Ovary (tissue), 9 donors: ENCODE data around the gene RRH. TPM values are rescaled to one million over a fixed set of nuclear protein-coding genes. Genes with fewer than 3 reads are reported as not detected.
A peak's percentile ranks its signal among the peaks of the same experiment; 100 is the strongest.

Experiments
- DNase-seq, 5 donors: peaks; one replicate each; pipeline ENCODE4 v3.0.0-alpha.2; 2019 to 2020
- H3K27ac ChIP-seq, 2 donors: fragments of 200-600 bp; one replicate each; pipeline versions ENCODE4 v1.5.1 to v1.8.0; 2019 to 2022
- H3K27me3 ChIP-seq: fragments of 200-600 bp; one replicate; pipeline ENCODE4 v1.8.0; 2022
- H3K36me3 ChIP-seq: fragments of 200-600 bp; sonication (generic); one replicate; pipeline ENCODE4 v1.5.1; 2019
- H3K4me1 ChIP-seq: one replicate; pipeline ENCODE4 v1.8.1; 2013; ENCODE audit warnings: mild to moderate bottlenecking, moderate library complexity; ENCODE audit not compliant: insufficient read depth
- H3K4me3 ChIP-seq: fragments of 200-600 bp; sonication (generic); one replicate; pipeline ENCODE4 v1.5.1; 2017
- H3K9me3 ChIP-seq, 2 donors: fragments of 200-600 bp in 1 of 2; sonication (generic) in 1 of 2; one replicate each; pipeline versions ENCODE4 v1.5.1 to v1.8.1; 2013 to 2019; ENCODE audit warnings: mild to moderate bottlenecking in 1 of 2, moderate library complexity in 1 of 2
- EP300 ChIP-seq: sonication (generic); formaldehyde crosslinking; IDR thresholded peaks from one replicate; pipeline ENCODE4 v1.6.1; 2017; ENCODE audit warnings: antibody characterized with exemption
- POLR2A ChIP-seq: fragments of 450-650 bp; IDR thresholded peaks from one replicate; pipeline ENCODE4 v1.6.1; 2017; ENCODE audit warnings: antibody characterized with exemption, mild to moderate bottlenecking, moderate library complexity
- WGBS, 3 donors: extraction: QIAGEN DNeasy Blood & Tissue Kit in 1 of 3; methylation state at CpG; one replicate each; pipeline versions ENCODE4 v1.1.5 to v1.1.7; 2013 to 2017; 5-methylcytosine and 5-hydroxymethylcytosine counted together
- intact Hi-C, 4 donors: fragments of 100-400 bp; cut with DNase I; formaldehyde crosslinking; loops; one replicate each; pipeline versions ENCODE4 v1.11.0 to v1.15.1; 2022 to 2023
- polyA plus RNA-seq, 2 donors: library from polyadenylated mRNA; stranded (reverse); fragments of 200-250 nt in 1 of 2; fragments of 350-450 nt in 1 of 2; fragmentation: Illumina TruSeq in 1 of 2; extraction: RNeasy Lipid Tissue Mini Kit (QIAGEN cat#74804) in 1 of 2; gene quantifications; one replicate each; pipeline ENCODE4 v1.2.3, GENCODE V29; 2013 to 2014
- total RNA-seq, 7 donors: library from RNA; depleted of rRNA in 2 of 7; stranded (reverse); fragments of >200 nt in 2 of 7; fragmentation: NEBNext Ultra II Directional in 3 of 7; extraction: Animal tissue kit (Norgen Biotek cat#: 25700) in 3 of 7; gene quantifications; one replicate each; pipeline versions ENCODE4 v1.1.0 to v1.2.4, GENCODE V29; 2016 to 2023
- TF ChIP-seq, protein P1 (sequence below), 3 donors: fragments of 450-650 bp in 2 of 3; fragments of 200-600 bp in 1 of 3; IDR thresholded peaks; one replicate each; pipeline versions ENCODE4 v1.5.1 to v1.8.0; 2016 to 2022; ENCODE audit warnings: antibody characterized with exemption in 3 of 3, mild to moderate bottlenecking in 1 of 3
- donor health status: DM: no; HTN: no; CAD: no; lungs with moderate emphysema.
- donor health status: DM: no; HTN: no; CAD: no.
- donor health status: Bipolar disorder and iron deficiency.
- donor health status: DM: yes; HTN: yes; CAD: no.
- donor health status: DM: no; HTN: no; CAD: no.
- donor health status: DM: yes; HTN: yes; CAD: no.

RRH gene
- total and polyA plus RNA-seq, 9 donors: 0.06 to 0.57 (median 0.27) TPM; not detected in 3

DNA sequence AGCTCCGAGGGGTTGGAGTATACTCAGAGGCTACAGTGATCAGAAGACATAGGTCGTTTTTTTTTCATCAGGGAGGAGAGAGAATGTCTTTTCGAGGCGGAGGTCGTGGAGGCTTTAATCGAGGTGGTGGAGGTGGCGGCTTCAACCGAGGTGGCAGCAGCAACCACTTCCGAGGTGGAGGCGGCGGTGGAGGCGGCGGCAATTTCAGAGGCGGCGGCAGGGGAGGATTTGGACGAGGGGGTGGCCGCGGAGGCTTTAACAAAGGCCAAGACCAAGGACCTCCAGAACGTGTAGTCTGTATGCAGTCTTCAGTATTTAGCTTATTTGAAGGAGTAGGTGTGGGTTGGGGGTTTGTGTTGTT lies 11.7 kb upstream of the RRH start:
- TF ChIP-seq EP300: no peak
- TF ChIP-seq, protein P1, sequence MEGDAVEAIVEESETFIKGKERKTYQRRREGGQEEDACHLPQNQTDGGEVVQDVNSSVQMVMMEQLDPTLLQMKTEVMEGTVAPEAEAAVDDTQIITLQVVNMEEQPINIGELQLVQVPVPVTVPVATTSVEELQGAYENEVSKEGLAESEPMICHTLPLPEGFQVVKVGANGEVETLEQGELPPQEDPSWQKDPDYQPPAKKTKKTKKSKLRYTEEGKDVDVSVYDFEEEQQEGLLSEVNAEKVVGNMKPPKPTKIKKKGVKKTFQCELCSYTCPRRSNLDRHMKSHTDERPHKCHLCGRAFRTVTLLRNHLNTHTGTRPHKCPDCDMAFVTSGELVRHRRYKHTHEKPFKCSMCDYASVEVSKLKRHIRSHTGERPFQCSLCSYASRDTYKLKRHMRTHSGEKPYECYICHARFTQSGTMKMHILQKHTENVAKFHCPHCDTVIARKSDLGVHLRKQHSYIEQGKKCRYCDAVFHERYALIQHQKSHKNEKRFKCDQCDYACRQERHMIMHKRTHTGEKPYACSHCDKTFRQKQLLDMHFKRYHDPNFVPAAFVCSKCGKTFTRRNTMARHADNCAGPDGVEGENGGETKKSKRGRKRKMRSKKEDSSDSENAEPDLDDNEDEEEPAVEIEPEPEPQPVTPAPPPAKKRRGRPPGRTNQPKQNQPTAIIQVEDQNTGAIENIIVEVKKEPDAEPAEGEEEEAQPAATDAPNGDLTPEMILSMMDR (IDR thresholded peaks at IDR 0.05): no peak
- TF ChIP-seq POLR2A: no peak
- WGBS, 3 donors: 0 to 1% (median 0%) methylated on average over 19 of the region's 19 CpGs
- intact Hi-C loops: loop anchor here in 2 of 4 donors (5.0 to 10.0 kb wide), 3 partner anchors 81 to 384 kb away; partner anchors contain the start of genes CASP6 (in 2 of the 2), PLA2G12A (in 1 of the 2) and SEC24B (in 1 of the 2)
- peaks cover 4% of the 10 kb centered on the region for H3K4me1 ChIP-seq
- peak overlapping the region; percentile 23 to 72 for H3K27ac ChIP-seq
- H3K27me3 ChIP-seq: no peaks in the 10 kb centered on the region
- H3K36me3 ChIP-seq: no peaks in the 10 kb centered on the region
- peak overlapping the region; percentile 85 for H3K4me3 ChIP-seq
- H3K9me3 ChIP-seq: no peaks in the 10 kb centered on the region
- DNase-seq: peak in 2 of 5 donors; percentile 29 to 41

- Histone ChIP-seq H3K4me3 (no peak overlapping the region), H3K36me3 (no peaks in the 10 kb centered on the region), H3K9me3 (no peaks in the 10 kb centered on the region), H3K27ac (no peak overlapping the region), H3K4me1 (peaks cover 4% of the 10 kb centered on the region), H3K27me3 (no peaks in the 10 kb centered on the region)
- 19 to 61% (median 22%) methylated on average over 1 of the region's 1 CpG for WGBS, 3 donors
- DNase-seq: no peak
- intact Hi-C loops: loop anchor here in 2 of 4 donors (5.0 to 10.0 kb wide), 3 partner anchors 82 to 385 kb away; partner anchors contain the start of genes CASP6 (in 2 of the 2), PLA2G12A (in 1 of the 2) and SEC24B (in 1 of the 2)
- TF ChIP-seq, protein P1 (IDR thresholded peaks at IDR 0.05): no peak
- TF ChIP-seq EP300 (no peak), POLR2A (no peak)
These were observed 10.9 kb upstream of the RRH start for GRCh38 chr4:109816894-109817293.

GRCh38 chr4:109818268-109818667 lies 9.5 kb upstream of the RRH start:
- DNase-seq: no peak
- WGBS, 3 donors: 90 to 92% (median 91%) methylated on average over 4 of the region's 4 CpGs
- intact Hi-C loops: loop anchor here in 2 of 4 donors (5.0 to 10.0 kb wide), 3 partner anchors 83 to 386 kb away; partner anchors contain the start of genes CASP6 (in 2 of the 2), PLA2G12A (in 1 of the 2) and SEC24B (in 1 of the 2)
- Histone ChIP-seq H3K27ac (no peak overlapping the region), H3K36me3 (no peaks in the 10 kb centered on the region), H3K27me3 (no peaks in the 10 kb centered on the region), H3K4me3 (no peak overlapping the region), H3K4me1 (peaks cover 4% of the 10 kb centered on the region), H3K9me3 (no peaks in the 10 kb centered on the region)
- TF ChIP-seq, protein P1 (IDR thresholded peaks at IDR 0.05): no peak
- TF ChIP-seq POLR2A (no peak), EP300 (no peak)

DNA sequence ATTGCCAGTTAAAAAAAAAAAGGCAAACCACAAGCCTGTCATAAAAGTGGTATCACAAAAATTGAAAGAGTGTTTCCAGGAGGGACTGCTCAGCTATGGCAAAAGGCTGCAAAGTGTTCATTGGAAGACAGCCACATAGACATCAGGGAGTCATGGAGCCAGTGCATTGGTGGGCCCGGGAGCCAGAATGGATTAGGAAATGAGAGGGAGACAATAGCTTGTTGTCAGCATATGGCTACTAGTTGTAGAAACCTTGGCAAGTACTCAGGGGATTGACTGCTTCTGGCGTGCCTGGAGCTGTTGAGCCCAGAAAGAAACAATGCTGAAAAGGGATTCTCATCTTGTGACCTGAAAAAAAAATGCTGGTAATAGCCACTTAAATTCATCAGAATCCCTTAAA lies 7.2 kb upstream of the RRH start:
- peaks cover 4% of the 10 kb centered on the region for H3K4me1 ChIP-seq
- 53 to 74% (median 70%) methylated on average over 2 of the region's 2 CpGs for WGBS, 3 donors
- no peaks in the 10 kb centered on the region for H3K36me3 ChIP-seq
- no peaks in the 10 kb centered on the region for H3K9me3 ChIP-seq
- TF ChIP-seq POLR2A (no peak), EP300 (no peak)
- TF ChIP-seq, protein P1 (IDR thresholded peaks at IDR 0.05): no peak
- no peak overlapping the region for H3K27ac ChIP-seq
- intact Hi-C loops: loop anchor here in 2 of 4 donors (5.0 to 10.0 kb wide), 2 partner anchors 116 to 398 kb away; partner anchors contain the start of gene CASP6 (in 1 of the 2)
- no peak for DNase-seq
- no peak overlapping the region for H3K4me3 ChIP-seq
- H3K27me3 ChIP-seq: no peaks in the 10 kb centered on the region
